DLD1 (cell line): ENCODE measurements around the gene NAV3.

Source experiments
- in situ Hi-C: cut with HindIII; loops from 2 replicates; pipeline ENCODE4 v1.10.0; 2017; ENCODE audit warnings: low sequenced_read_pairs

NAV3 gene

GRCh38 chr12:77918046-77918445 lies 87.4 kb downstream of the NAV3 start:
- in situ Hi-C loops = no loop called here

- in situ Hi-C loops = no loop called here
Measured at GRCh38 chr12:77919450-77919849, 88.8 kb downstream of the NAV3 start.

- in situ Hi-C loops = no loop called here
Measured at GRCh38 chr12:77923882-77924281, 93.2 kb downstream of the NAV3 start.

- in situ Hi-C loops = loop anchor here (5.0 kb wide), 1 partner anchor 197 kb away; no protein-coding TSS in a partner anchor
Measured at GRCh38 chr12:77924703-77925102, 94.0 kb downstream of the NAV3 start.

- in situ Hi-C loops = loop anchor here (5.0 kb wide), 1 partner anchor 198 kb away; no protein-coding TSS in a partner anchor
Measured at GRCh38 chr12:77925536-77926108, 94.9 kb downstream of the NAV3 start.

- in situ Hi-C loops = loop anchor here (5.0 kb wide), 1 partner anchor 201 kb away; no protein-coding TSS in a partner anchor
Measured at GRCh38 chr12:77928078-77928477, 97.4 kb downstream of the NAV3 start.

- in situ Hi-C loops = no loop called here
Measured at GRCh38 chr12:77932216-77932615, 101.5 kb downstream of the NAV3 start.

- in situ Hi-C loops = no loop called here
Measured at GRCh38 chr12:77938301-77938700, 107.6 kb downstream of the NAV3 start.

- in situ Hi-C loops = no loop called here
Measured at GRCh38 chr12:77940011-77940423, 109.3 kb downstream of the NAV3 start.

GRCh38 chr12:77940567-77940966 lies 109.9 kb downstream of the NAV3 start:
- in situ Hi-C loops = no loop called here

- in situ Hi-C loops = no loop called here
Measured at GRCh38 chr12:77941401-77941800, 110.7 kb downstream of the NAV3 start.

GRCh38 chr12:77943466-77943865 lies 112.8 kb downstream of the NAV3 start:
- in situ Hi-C loops = no loop called here

- in situ Hi-C loops = no loop called here
Measured at GRCh38 chr12:77946541-77947061, 115.9 kb downstream of the NAV3 start.

GRCh38 chr12:77947330-77947729 lies 116.6 kb downstream of the NAV3 start:
- in situ Hi-C loops = no loop called here

- in situ Hi-C loops = no loop called here
Measured at GRCh38 chr12:77947746-77948145, 117.1 kb downstream of the NAV3 start.

- in situ Hi-C loops = no loop called here
Measured at GRCh38 chr12:77949943-77950342, 119.2 kb downstream of the NAV3 start.

GRCh38 chr12:77953528-77954205 lies 123.0 kb downstream of the NAV3 start:
- in situ Hi-C loops = no loop called here

GRCh38 chr12:77954206-77954555 lies 123.5 kb downstream of the NAV3 start:
- in situ Hi-C loops = no loop called here

GRCh38 chr12:77957062-77957461 lies 126.4 kb downstream of the NAV3 start:
- in situ Hi-C loops = no loop called here

- in situ Hi-C loops = no loop called here
Measured at GRCh38 chr12:77963576-77964178, 133.0 kb downstream of the NAV3 start.

GRCh38 chr12:77965790-77966189 lies 135.1 kb downstream of the NAV3 start:
- in situ Hi-C loops = no loop called here

GRCh38 chr12:77968021-77968420 lies 137.3 kb downstream of the NAV3 start:
- in situ Hi-C loops = no loop called here
